ENCODE data around the gene SMYD5.
"Not testable (repeated sequence)": the region's sequence is repeated elsewhere in the genome, so short reads cannot be mapped to it uniquely, and the experiment has no call there.

The SMYD5 gene

DNA sequence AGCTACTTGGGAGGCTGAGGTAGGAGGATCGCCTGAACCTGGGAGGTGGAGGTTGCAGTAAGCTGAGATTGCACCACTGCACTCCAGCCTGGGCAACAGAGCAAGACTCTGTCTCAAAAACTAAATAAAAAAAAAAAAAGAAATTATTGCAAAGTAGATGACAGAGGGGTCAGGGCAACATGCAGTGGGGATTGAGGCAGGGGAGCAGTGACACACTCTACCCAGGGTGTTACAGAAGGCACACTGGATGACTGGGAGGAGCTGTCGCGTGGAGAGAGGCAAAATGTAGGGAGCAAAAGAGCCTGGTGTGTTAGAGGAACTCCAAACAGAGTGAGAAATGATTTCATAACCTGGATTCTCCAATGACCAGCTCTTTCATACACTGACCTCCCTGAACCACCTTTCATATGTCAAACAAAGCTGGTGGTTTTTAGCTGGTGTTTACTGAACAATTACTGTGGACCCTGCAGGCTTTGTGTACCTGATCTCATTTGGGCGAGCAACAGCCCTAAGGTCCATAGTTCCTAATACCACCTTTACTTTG lies 48.1 kb downstream of the SMYD5 start:
- TF ChIP-seq CTCF (conservative IDR thresholded peaks at IDR 0.05; ENCODE audit: low read depth, low read length), result no peak

DNA sequence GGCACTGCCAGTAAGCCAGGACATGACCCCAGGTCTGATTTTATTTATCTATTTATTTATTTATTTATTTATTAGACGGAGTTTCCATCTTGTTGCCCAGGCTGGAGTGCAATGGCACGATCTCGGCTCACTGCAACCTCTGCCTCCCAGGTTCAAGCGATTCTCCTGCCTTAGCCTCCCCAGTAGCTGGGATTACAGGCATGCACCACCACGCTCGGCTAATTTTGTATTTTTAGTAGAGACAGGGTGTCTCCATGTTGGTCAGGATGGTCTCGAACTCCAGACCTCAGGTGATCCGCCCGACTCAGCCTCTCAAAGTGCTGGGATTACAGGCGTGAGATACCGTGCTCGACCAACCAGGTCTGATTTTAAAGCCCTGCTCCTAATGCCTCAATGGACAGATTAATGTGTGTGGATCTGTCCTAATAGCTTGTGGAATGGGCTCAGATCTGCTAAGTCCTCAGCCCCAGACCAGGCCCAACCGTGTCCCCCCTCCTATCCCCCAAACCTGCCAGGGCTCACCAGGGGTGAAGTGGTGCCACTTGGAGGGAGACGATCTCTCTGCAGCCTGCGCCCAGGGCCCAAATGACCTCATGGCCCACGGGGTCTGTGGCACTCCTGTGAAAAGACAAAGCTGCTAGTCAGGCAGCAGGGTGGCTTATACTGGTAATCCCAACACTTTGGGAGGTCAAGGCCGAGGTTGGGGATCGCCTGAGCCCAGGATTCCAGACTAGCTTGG lies 48.8 kb downstream of the SMYD5 start:
- DNase-seq (ENCODE audit: low read depth); H3K4me3 ChIP-seq (ENCODE audit: low read length): not testable (repeated sequence)

More for the DNA sequence above, 48.1 kb downstream of the SMYD5 start:
- H3K4me3 ChIP-seq (ENCODE audit: low read length), result no peak overlapping the region
- no peak for DNase-seq (ENCODE audit: low read depth)

- no peak for DNase-seq (ENCODE audit: low read depth)
- H3K4me3 ChIP-seq (ENCODE audit: low read length), result no peak overlapping the region
- TF ChIP-seq CTCF (conservative IDR thresholded peaks at IDR 0.05; ENCODE audit: low read depth, low read length), result no peak
Measured at GRCh38 chr2:73263540-73264331, 49.7 kb downstream of the SMYD5 start.

GRCh38 chr2:73264332-73264606 lies 50.2 kb downstream of the SMYD5 start:
- no peak for DNase-seq (ENCODE audit: low read depth)
- no peak overlapping the region for H3K4me3 ChIP-seq (ENCODE audit: low read length)
- TF ChIP-seq CTCF (conservative IDR thresholded peaks at IDR 0.05; ENCODE audit: low read depth, low read length), result no peak

- no peak for DNase-seq (ENCODE audit: low read depth)
- H3K4me3 ChIP-seq (ENCODE audit: low read length), result no peak overlapping the region
- no peak for TF ChIP-seq CTCF (conservative IDR thresholded peaks at IDR 0.05; ENCODE audit: low read depth, low read length)
Measured at GRCh38 chr2:73264783-73265182, 50.7 kb downstream of the SMYD5 start.

DNA sequence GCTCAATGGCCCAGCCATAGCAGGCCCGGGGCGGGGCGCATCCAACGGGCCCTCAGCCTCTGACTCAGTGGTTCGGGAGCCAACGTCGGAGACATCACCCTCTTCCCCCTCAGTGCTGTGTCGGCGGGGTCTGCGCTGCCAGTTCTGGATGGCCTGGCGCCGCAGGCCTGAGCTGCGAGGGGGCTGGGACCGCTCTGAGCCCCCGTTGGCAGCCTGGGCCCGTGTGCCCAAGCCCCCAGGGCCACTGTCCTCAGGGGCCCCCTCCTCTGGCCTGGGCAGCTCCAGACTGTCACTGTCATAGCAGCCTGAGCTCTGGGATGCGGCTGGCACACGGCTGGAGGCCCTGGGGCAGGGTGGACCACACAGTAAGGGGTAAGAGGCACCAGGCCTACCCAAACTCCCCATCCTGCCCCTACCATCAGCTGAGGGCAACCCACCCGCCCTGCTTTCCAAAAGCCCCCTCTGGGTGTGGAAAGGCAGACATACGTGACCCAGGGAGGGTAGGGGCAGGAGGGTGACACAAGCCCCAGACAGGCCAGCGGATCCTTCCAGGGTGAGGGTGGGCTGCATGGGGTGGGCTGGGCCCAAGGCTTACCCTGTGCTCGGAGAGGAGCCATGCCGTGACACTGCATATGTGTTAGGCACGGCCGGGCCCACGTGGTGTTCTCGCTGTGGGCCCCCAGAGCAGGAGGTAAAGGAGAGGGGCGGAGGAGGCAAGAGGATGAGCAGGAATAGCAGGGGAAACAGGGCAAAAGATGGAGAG lies 51.4 kb downstream of the SMYD5 start:
- no peak for DNase-seq (ENCODE audit: low read depth)
- TF ChIP-seq CTCF (conservative IDR thresholded peaks at IDR 0.05; ENCODE audit: low read depth, low read length), result no peak
- H3K4me3 ChIP-seq (ENCODE audit: low read length), result no peak overlapping the region

Measured in retinal pigment epithelial cell (primary cell).